ENCODE measurements around the gene KIAA1671.

GRCh38 chr22:25154667-25154999, 202.1 kb downstream of the KIAA1671 start:
- TF ChIP-seq SIN3A (IDR thresholded peaks at IDR 0.05; ENCODE audit: borderline replicate concordance, insufficient read depth, low read length) (no peak), POLR2AphosphoS5 (IDR thresholded peaks at IDR 0.05; ENCODE audit: low read depth, low read length) (no peak)

Data from PFSK-1 (cell line).